Middle frontal gyrus (tissue), 1 donor: Measurements from ENCODE around the gene GRIK3.

Source experiments
- DNase-seq: peaks from one replicate; pipeline ENCODE4 v3.0.0-alpha.2; 2015; ENCODE audit warnings: low spot score; ENCODE audit errors: extremely low spot score

GRIK3 gene

GRCh38 chr1:36858981-36859380, 175.3 kb downstream of the GRIK3 start:
- DNase-seq: no peak

GRCh38 chr1:36858553-36858952, 175.8 kb downstream of the GRIK3 start:
- no peak for DNase-seq

- DNase-seq: no peak
Observed at GRCh38 chr1:36857754-36858153, 176.6 kb downstream of the GRIK3 start.

GRCh38 chr1:36855699-36856494, 178.4 kb downstream of the GRIK3 start:
- no peak for DNase-seq

GRCh38 chr1:36853638-36854037, 180.7 kb downstream of the GRIK3 start:
- no peak for DNase-seq

GRCh38 chr1:36852586-36852985, 181.7 kb downstream of the GRIK3 start:
- no peak for DNase-seq

- DNase-seq: no peak
Observed at GRCh38 chr1:36851595-36851994, 182.7 kb downstream of the GRIK3 start.

GRCh38 chr1:36851087-36851486, 183.2 kb downstream of the GRIK3 start:
- DNase-seq: no peak

- DNase-seq: no peak
Observed at GRCh38 chr1:36849956-36850355, 184.4 kb downstream of the GRIK3 start.

- no peak for DNase-seq
Observed at GRCh38 chr1:36847761-36848160, 186.6 kb downstream of the GRIK3 start.

GRCh38 chr1:36847186-36847585, 187.1 kb downstream of the GRIK3 start:
- DNase-seq: no peak

GRCh38 chr1:36846357-36846756, 188.0 kb downstream of the GRIK3 start:
- DNase-seq: no peak

- DNase-seq: no peak
Observed at GRCh38 chr1:36845802-36846201, 188.5 kb downstream of the GRIK3 start.

GRCh38 chr1:36844917-36845316, 189.4 kb downstream of the GRIK3 start:
- no peak for DNase-seq

GRCh38 chr1:36843906-36844610, 190.3 kb downstream of the GRIK3 start:
- DNase-seq: no peak

- no peak for DNase-seq
Observed at GRCh38 chr1:36843027-36843426, 191.3 kb downstream of the GRIK3 start.

- no peak for DNase-seq
Observed at GRCh38 chr1:36842448-36842847, 191.9 kb downstream of the GRIK3 start.

GRCh38 chr1:36839485-36839884, 194.8 kb downstream of the GRIK3 start:
- no peak for DNase-seq

GRCh38 chr1:36838888-36839287, 195.4 kb downstream of the GRIK3 start:
- DNase-seq: no peak

- DNase-seq: no peak
Observed at GRCh38 chr1:36836916-36837315, 197.4 kb downstream of the GRIK3 start.

- no peak for DNase-seq
Observed at GRCh38 chr1:36836196-36836883, 198.0 kb downstream of the GRIK3 start.

GRCh38 chr1:36835696-36836095, 198.6 kb downstream of the GRIK3 start:
- DNase-seq: no peak
